Common myeloid progenitor, CD34-positive (primary cell): ENCODE results near the gene LINS1. TPM values are rescaled to one million over a fixed set of nuclear protein-coding genes. Genes with fewer than 3 reads are reported as not detected.

Source experiments
- CTCF ChIA-PET: fragments of 350-600 bp; sonication (Branson Sonifier 250); formaldehyde crosslinking; loops from one replicate; lab custom pipeline; 2021; ENCODE audit warnings: antibody characterized with exemption; lab: Charles Lee
- POLR2A ChIA-PET: fragments of 350-600 bp; sonication (Branson Sonifier 250); formaldehyde crosslinking; loops from one replicate; lab custom pipeline; 2021; ENCODE audit warnings: antibody characterized with exemption; lab: Charles Lee
- DNase-seq, 3 donors: peaks; one replicate each; pipeline versions ENCODE4 v3.0.0 to v3.0.0-alpha.2; 2013
- H3K27ac ChIP-seq, 2 experiments: 1 replicate in 1 of 2; 2 replicates in 1 of 2; pipeline ENCODE4 v1.7.0; 2013; ENCODE audit warnings: inconsistent platforms in 2 of 2, low read length in 2 of 2, mild to moderate bottlenecking in 2 of 2, low read depth in 1 of 2, moderate library complexity in 1 of 2; ENCODE audit not compliant: severe bottlenecking in 2 of 2, insufficient read depth in 1 of 2, poor library complexity in 1 of 2
- H3K27me3 ChIP-seq, 5 experiments: replicated peaks in 2 of 5; 1 replicate in 3 of 5; 2 replicates in 2 of 5; pipeline versions ENCODE4 v1.6.1 to v1.7.0; 2013; ENCODE audit warnings: low read length in 4 of 5, mild to moderate bottlenecking in 2 of 5, moderate library complexity in 2 of 5, inconsistent platforms in 1 of 5; ENCODE audit not compliant: insufficient read depth in 5 of 5, control insufficient read depth in 4 of 5
- H3K36me3 ChIP-seq, 4 experiments: 1 replicate in 2 of 4; 2 replicates in 2 of 4; pipeline versions ENCODE4 v1.6.1 to v1.7.0; 2013; ENCODE audit warnings: low read length in 3 of 4, control low read depth in 1 of 4, mild to moderate bottlenecking in 1 of 4; ENCODE audit not compliant: control insufficient read depth in 4 of 4, insufficient read depth in 4 of 4
- H3K4me1 ChIP-seq, 4 experiments: 1 replicate in 3 of 4; 2 replicates in 1 of 4; pipeline versions ENCODE4 v1.6.1 to v1.7.1; 2013; ENCODE audit warnings: low read length in 3 of 4, mild to moderate bottlenecking in 3 of 4, control low read depth in 1 of 4, inconsistent platforms in 1 of 4, moderate library complexity in 1 of 4; ENCODE audit not compliant: control insufficient read depth in 4 of 4, insufficient read depth in 4 of 4; ENCODE audit errors: control extremely low read depth in 1 of 4
- H3K4me3 ChIP-seq, 7 experiments: 1 replicate in 4 of 7; 2 replicates in 3 of 7; pipeline versions ENCODE4 v1.5.1 to v1.7.0; 2013; ENCODE audit warnings: mild to moderate bottlenecking in 7 of 7, low read length in 6 of 7, moderate library complexity in 6 of 7, inconsistent platforms in 2 of 7, low read depth in 2 of 7, control low read depth in 1 of 7; ENCODE audit not compliant: insufficient read depth in 4 of 7, control insufficient read depth in 1 of 7; ENCODE audit errors: extremely low read depth in 1 of 7
- H3K9me3 ChIP-seq, 5 experiments: 1 replicate in 4 of 5; 2 replicates in 1 of 5; pipeline versions ENCODE4 v1.6.1 to v1.7.1; 2013; ENCODE audit warnings: low read length in 4 of 5, mild to moderate bottlenecking in 2 of 5, inconsistent platforms in 1 of 5, low read depth in 1 of 5, moderate library complexity in 1 of 5; ENCODE audit not compliant: control insufficient read depth in 4 of 5, insufficient read depth in 2 of 5; ENCODE audit errors: control extremely low read depth in 1 of 5
- WGBS: methylation state at CpG from one replicate; pipeline ENCODE4 v1.1.5; 2013; ENCODE audit not compliant: insufficient coverage; 5-methylcytosine and 5-hydroxymethylcytosine counted together
- polyA plus RNA-seq: library from polyadenylated mRNA; unstranded; fragments of 120-200 nt; gene quantifications from one replicate; pipeline ENCODE4 v1.2.1, GENCODE V29; 2013

Gene LINS1
- 12.8 TPM for polyA plus RNA-seq

GRCh38 chr15:100602064-100602822 lies at the start of gene LINS1, which contains the start of gene ASB7:
Gene LINS1 (minus strand): TSS chr15:100602184. CDS start chr15:100580842, 21,342 bp downstream.
Gene ASB7 (plus strand): TSS chr15:100602589. CDS start chr15:100612217, 9,628 bp downstream.
- CTCF ChIA-PET, result interaction anchor here (0.7 kb wide), 1 partner anchor 30 kb away, joined by 3 read pairs; no protein-coding TSS in a partner anchor

GRCh38 chr15:100651253-100651652 lies 49.3 kb upstream of the LINS1 start:
- ChIA-PET POLR2A (no interaction called here), CTCF (interaction anchor here (1.3 to 1.6 kb wide), 2 partner anchors 19 to 21 kb away, joined by 3 read pairs; no protein-coding TSS in a partner anchor)
- 96% methylated on average over 2 of the region's 5 CpGs for WGBS

More at GRCh38 chr15:100602064-100602822, at the start of gene LINS1, which contains the start of gene ASB7:
- no peaks in the 10 kb centered on the region for H3K27me3 ChIP-seq
- peaks cover 0 to 15% (median 11%) of the 10 kb centered on the region in 4 experiments for H3K36me3 ChIP-seq
- H3K27ac ChIP-seq, result peak within 1 kb of the TSS; percentile 81 to 94
- H3K9me3 ChIP-seq, result no peaks in the 10 kb centered on the region
- WGBS, result 0% methylated on average over 40 of the region's 51 CpGs
- peak; percentile 100 for DNase-seq
- peaks cover 6 to 28% (median 20%) of the 10 kb centered on the region in 4 experiments for H3K4me1 ChIP-seq
- H3K4me3 ChIP-seq, result peak within 1 kb of the TSS; percentile 83 to 99 (median 92)
- POLR2A ChIA-PET, result interaction anchor here (0.6 kb wide), 1 partner anchor 82 kb away, joined by 3 read pairs; no protein-coding TSS in a partner anchor

GRCh38 chr15:100650685-100651084 lies 48.7 kb upstream of the LINS1 start:
- CTCF ChIA-PET, result no interaction called here
- no peak overlapping the region for H3K4me3 ChIP-seq
- no peaks in the 10 kb centered on the region for H3K9me3 ChIP-seq
- peaks cover 2 to 8% (median 4%) of the 10 kb centered on the region in 4 experiments for H3K36me3 ChIP-seq
- H3K27ac ChIP-seq, result no peak overlapping the region
- WGBS, result no CpG with 5 or more reads among the region's 1 CpG
- POLR2A ChIA-PET, result no interaction called here
- no peaks in the 10 kb centered on the region for H3K4me1 ChIP-seq
- H3K27me3 ChIP-seq, result no peaks in the 10 kb centered on the region
- DNase-seq, result no peak

More at GRCh38 chr15:100651253-100651652, 49.3 kb upstream of the LINS1 start:
- Histone ChIP-seq H3K9me3 (no peaks in the 10 kb centered on the region), H3K4me3 (no peak overlapping the region), H3K36me3 (peaks cover 2 to 8% (median 4%) of the 10 kb centered on the region in 4 experiments), H3K27ac (no peak overlapping the region), H3K27me3 (no peaks in the 10 kb centered on the region), H3K4me1 (no peaks in the 10 kb centered on the region)
- no peak for DNase-seq

GRCh38 chr15:100648951-100649350 lies 47.0 kb upstream of the LINS1 start:
- POLR2A ChIA-PET, result no interaction called here
- CTCF ChIA-PET, result interaction anchor here (0.8 kb wide), 1 partner anchor 12 kb away, joined by 3 read pairs; no protein-coding TSS in a partner anchor
- WGBS, result 97% methylated on average over 6 of the region's 8 CpGs
- no peak for DNase-seq
- H3K4me1 ChIP-seq, result no peaks in the 10 kb centered on the region
- no peaks in the 10 kb centered on the region for H3K27me3 ChIP-seq
- no peaks in the 10 kb centered on the region for H3K9me3 ChIP-seq
- H3K4me3 ChIP-seq, result no peak overlapping the region
- no peak overlapping the region for H3K27ac ChIP-seq
- peaks cover 2 to 8% (median 4%) of the 10 kb centered on the region in 4 experiments for H3K36me3 ChIP-seq

- Histone ChIP-seq H3K4me1 (peaks cover 0 to 11% (median 0%) of the 10 kb centered on the region in 4 experiments), H3K4me3 (no peak overlapping the region), H3K9me3 (no peaks in the 10 kb centered on the region), H3K36me3 (peaks cover 0 to 8% (median 2%) of the 10 kb centered on the region in 4 experiments), H3K27me3 (no peaks in the 10 kb centered on the region), H3K27ac (no peak overlapping the region)
- ChIA-PET CTCF (no interaction called here), POLR2A (no interaction called here)
- DNase-seq, result no peak
- WGBS, result 84% methylated on average over 4 of the region's 5 CpGs
Measured at GRCh38 chr15:100645671-100646070, 43.7 kb upstream of the LINS1 start.

- DNase-seq, result no peak
- ChIA-PET CTCF (interaction anchor here (1.0 kb wide), 1 partner anchor 364 kb away, joined by 3 read pairs; no protein-coding TSS in a partner anchor), POLR2A (no interaction called here)
- no peak overlapping the region for H3K4me3 ChIP-seq
- no peaks in the 10 kb centered on the region for H3K9me3 ChIP-seq
- WGBS, result 100% methylated on average over 1 of the region's 4 CpGs
- H3K27me3 ChIP-seq, result no peaks in the 10 kb centered on the region
- H3K27ac ChIP-seq, result no peak overlapping the region
- H3K4me1 ChIP-seq, result peaks cover 0 to 11% (median 0%) of the 10 kb centered on the region in 4 experiments
- H3K36me3 ChIP-seq, result peaks cover 0 to 4% (median 0%) of the 10 kb centered on the region in 4 experiments
Measured at GRCh38 chr15:100642950-100643338, 41.0 kb upstream of the LINS1 start.
